GM23248 (cell line): ENCODE measurements around the gene C1R.

Experiments
- EZH2 ChIP-seq: fragments of 200-600 bp; sonication (generic); IDR thresholded peaks from 2 replicates; pipeline ENCODE4 v1.6.1; 2018; ENCODE audit warnings: antibody characterized with exemption, mild to moderate bottlenecking; ENCODE audit not compliant: insufficient read depth, poor library complexity, severe bottlenecking
- EZH2phosphoT487 ChIP-seq: fragments of 200-600 bp; sonication (generic); IDR thresholded peaks from 2 replicates; pipeline ENCODE4 v1.6.1; 2018; ENCODE audit warnings: antibody characterized with exemption, moderate library complexity, mild to moderate bottlenecking, low read depth; ENCODE audit not compliant: insufficient read depth

GRCh38 chr12:7092229-7092985 lies at the start of gene C1R:
- TF ChIP-seq EZH2, result no peak
- no peak for TF ChIP-seq EZH2phosphoT487
